SK-N-SH treated with all-trans-retinoic acid at 6 μM for 48 hours (cell line): ENCODE results near the gene MTNR1A.

ENCODE experiments used
- BACH2 ChIP-seq: fragments of 250-450 bp; sonication (Bioruptor Pico); IDR thresholded peaks from 2 replicates; pipeline ENCODE4 v1.9.0; 2021; ENCODE audit warnings: mild to moderate bottlenecking, borderline replicate concordance
- CREB5 ChIP-seq: fragments of 250-450 bp; sonication (Bioruptor Pico); IDR thresholded peaks from 2 replicates; pipeline ENCODE4 v1.5.1; 2020; ENCODE audit warnings: low read depth, mild to moderate bottlenecking, moderate library complexity
- CSDC2 ChIP-seq: fragments of 250-450 bp; sonication (Bioruptor Pico); IDR thresholded peaks from 2 replicates; pipeline ENCODE4 v1.5.0; 2020; ENCODE audit warnings: mild to moderate bottlenecking, moderate library complexity
- PPARA ChIP-seq: fragments of 250-450 bp; sonication (Bioruptor Pico); IDR thresholded peaks from 2 replicates; pipeline ENCODE4 v1.5.0; 2020; ENCODE audit warnings: mild to moderate bottlenecking, borderline replicate concordance

DNA sequence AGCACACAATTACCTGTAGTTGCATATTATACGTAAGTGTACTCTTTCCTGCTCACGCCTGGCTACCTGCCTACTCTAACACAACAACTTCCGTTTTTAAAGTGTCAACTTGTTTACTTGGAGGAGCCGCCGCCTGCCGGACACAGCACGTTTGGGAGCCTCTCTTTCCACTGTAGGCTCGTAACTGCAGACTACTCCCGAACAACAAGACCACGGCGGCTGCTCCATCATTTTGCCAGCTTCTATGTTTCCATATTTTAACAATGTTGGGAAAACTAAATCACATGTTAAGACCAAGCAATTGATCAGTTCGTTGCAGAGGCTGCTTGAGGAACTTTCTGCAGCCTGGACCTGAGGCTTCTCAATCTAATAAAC lies 841 bp downstream of the MTNR1A start:
- TF ChIP-seq CREB5 (CRISPR knock-in tag) (no peak), PPARA (no peak), BACH2 (no peak), CSDC2 (no peak)
